GM18861 (cell line): ENCODE results near the gene MYO16.

ENCODE experiments used
- ATAC-seq: cut with Tn5 transposase; IDR thresholded peaks from one replicate; pipeline ENCODE4 v1.9.1; 2021; ENCODE audit not compliant: unreplicated experiment

The MYO16 gene

GRCh38 chr13:108629181-108629752 lies at the start of gene MYO16:
MYO16 (plus strand) TSS chr13:108629611; CDS start chr13:108629845, 234 bp downstream.
- ATAC-seq: no peak

GRCh38 chr13:108586826-108587225 lies 42.6 kb upstream of the MYO16 start:
- no peak for ATAC-seq

- ATAC-seq: no peak
Observed at GRCh38 chr13:108588516-108588915, 40.9 kb upstream of the MYO16 start.

- ATAC-seq: no peak
Observed at GRCh38 chr13:108594153-108594552, 35.3 kb upstream of the MYO16 start.

- no peak for ATAC-seq
Observed at GRCh38 chr13:108595436-108596274, 33.8 kb upstream of the MYO16 start.

GRCh38 chr13:108597943-108598342 lies 31.5 kb upstream of the MYO16 start:
- ATAC-seq: no peak

GRCh38 chr13:108606424-108606823 lies 23.0 kb upstream of the MYO16 start:
- ATAC-seq: no peak

- ATAC-seq: no peak
Observed at GRCh38 chr13:108609353-108609752, 20.1 kb upstream of the MYO16 start.

- no peak for ATAC-seq
Observed at GRCh38 chr13:108610507-108610906, 18.9 kb upstream of the MYO16 start.

GRCh38 chr13:108615241-108615640 lies 14.2 kb upstream of the MYO16 start:
- ATAC-seq: no peak

GRCh38 chr13:108618233-108618632 lies 11.2 kb upstream of the MYO16 start:
- no peak for ATAC-seq

- ATAC-seq: no peak
Observed at GRCh38 chr13:108621462-108621861, 7.9 kb upstream of the MYO16 start.

- ATAC-seq: no peak
Observed at GRCh38 chr13:108624108-108624507, 5.3 kb upstream of the MYO16 start.

- ATAC-seq: no peak
Observed at GRCh38 chr13:108624979-108625378, 4.4 kb upstream of the MYO16 start.

- no peak for ATAC-seq
Observed at GRCh38 chr13:108629988-108630387, 577 bp downstream of the MYO16 start.

GRCh38 chr13:108632649-108633167 lies 3.3 kb downstream of the MYO16 start:
- no peak for ATAC-seq

GRCh38 chr13:108638901-108639300 lies 9.5 kb downstream of the MYO16 start:
- no peak for ATAC-seq

GRCh38 chr13:108643646-108644353 lies 14.4 kb downstream of the MYO16 start:
- no peak for ATAC-seq

- no peak for ATAC-seq
Observed at GRCh38 chr13:108645376-108645775, 16.0 kb downstream of the MYO16 start.

GRCh38 chr13:108650271-108650670 lies 20.9 kb downstream of the MYO16 start:
- no peak for ATAC-seq

GRCh38 chr13:108656742-108657141 lies 27.3 kb downstream of the MYO16 start:
- no peak for ATAC-seq

- no peak for ATAC-seq
Observed at GRCh38 chr13:108657519-108657918, 28.1 kb downstream of the MYO16 start.
